SH-SY5Y (cell line): ENCODE measurements around the gene NCAM1.

ENCODE experiments used
- GATA2 ChIP-seq: IDR thresholded peaks from 2 replicates; pipeline ENCODE4 v1.6.1; 2011; ENCODE audit warnings: mild to moderate bottlenecking, low read depth, low read length
- GATA3 ChIP-seq: IDR thresholded peaks from 2 replicates; pipeline ENCODE4 v1.6.1; 2011; ENCODE audit warnings: low read depth, mild to moderate bottlenecking, low read length, moderate library complexity

- TF ChIP-seq GATA2 (no peak), GATA3 (no peak)
These were observed 234.5 kb downstream of the NCAM1 start for GRCh38 chr11:113195728-113196127.
